GM08714 (cell line): ENCODE results near the gene MBD3L2.
"Not testable (repeated sequence)": the region's sequence is repeated elsewhere in the genome, so short reads cannot be mapped to it uniquely, and the experiment has no call there.

Experiments
- H3K4me3 ChIP-seq: fragments of 200-500 bp; sonication (Bioruptor generic); 2 replicates; pipeline ENCODE4 v1.5.1; 2014; ENCODE audit warnings: mild to moderate bottlenecking, low read length, inconsistent platforms
- ZNF274 ChIP-seq: IDR thresholded peaks from 2 replicates; pipeline ENCODE4 v1.6.1; 2012; ENCODE audit warnings: mild to moderate bottlenecking, low read depth, low read length

The MBD3L2 gene

DNA sequence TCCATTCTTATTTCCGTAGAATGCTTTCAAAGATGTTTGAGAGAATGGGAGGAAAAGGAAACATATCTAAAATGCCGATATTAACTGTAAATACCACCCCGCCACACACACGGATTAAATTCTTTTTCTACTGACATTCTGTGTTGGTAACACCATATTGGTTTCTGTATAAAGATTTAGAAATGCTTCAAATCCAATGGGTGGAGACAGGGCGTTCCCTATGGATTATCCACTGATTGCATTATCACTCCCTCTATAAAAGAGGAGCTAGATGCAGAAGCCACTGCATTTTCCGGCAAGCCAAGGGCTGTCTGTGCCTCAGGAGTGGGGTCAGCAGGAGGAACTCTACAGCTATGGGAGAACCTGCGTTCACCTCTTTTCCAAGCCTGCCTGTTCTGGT lies at the start of gene MBD3L2:
Gene MBD3L2, plus strand, starts transcription at position 301 of the 400 bp plus-strand sequence. Its CDS starts 53 bp downstream, at position 354.
- not testable (repeated sequence) for H3K4me3 ChIP-seq

DNA sequence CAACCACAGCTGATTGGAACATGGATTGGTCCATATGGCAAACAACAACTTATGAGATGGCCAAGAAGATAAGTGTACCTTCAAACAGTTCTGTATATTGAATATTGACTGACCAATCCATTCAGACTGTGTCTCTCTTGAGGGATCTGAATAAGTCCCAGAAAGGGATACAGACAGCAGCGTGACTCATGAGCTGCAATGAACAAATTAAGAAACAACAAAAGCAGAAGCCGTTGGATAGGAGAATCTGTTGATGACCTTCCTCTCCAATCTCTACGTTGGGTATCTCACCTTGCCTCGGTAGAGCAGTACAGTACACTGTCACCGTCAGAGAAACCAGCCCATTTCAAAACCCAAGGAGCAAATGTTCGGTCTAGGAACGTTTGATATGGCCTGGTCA lies 49.2 kb upstream of the MBD3L2 start:
- no peak overlapping the region for H3K4me3 ChIP-seq
- no peak for TF ChIP-seq ZNF274

DNA sequence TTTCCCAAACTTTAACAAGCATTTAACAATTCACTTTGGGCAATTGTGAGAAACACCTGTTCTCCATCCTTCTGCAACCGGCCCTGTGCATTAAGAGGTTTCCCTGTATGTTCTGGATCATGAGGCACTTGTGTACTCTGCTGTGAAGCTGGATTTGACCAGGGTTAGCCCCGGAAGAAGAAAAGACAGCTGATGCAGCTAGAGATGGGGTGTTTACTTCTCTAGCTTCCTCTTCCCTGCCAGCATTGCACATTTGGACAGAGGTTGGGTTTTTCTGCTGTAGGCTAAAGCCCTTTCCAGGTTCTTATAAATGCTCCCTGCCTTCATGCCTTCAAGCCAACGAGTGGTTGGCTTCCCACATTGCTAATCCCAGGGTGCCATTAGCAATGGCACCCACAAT lies 48.8 kb upstream of the MBD3L2 start:
- no peak overlapping the region for H3K4me3 ChIP-seq
- TF ChIP-seq ZNF274: no peak

- TF ChIP-seq ZNF274: no peak
- H3K4me3 ChIP-seq: no peak overlapping the region
Measured at GRCh38 chr19:7000816-7001215, 48.3 kb upstream of the MBD3L2 start.

DNA sequence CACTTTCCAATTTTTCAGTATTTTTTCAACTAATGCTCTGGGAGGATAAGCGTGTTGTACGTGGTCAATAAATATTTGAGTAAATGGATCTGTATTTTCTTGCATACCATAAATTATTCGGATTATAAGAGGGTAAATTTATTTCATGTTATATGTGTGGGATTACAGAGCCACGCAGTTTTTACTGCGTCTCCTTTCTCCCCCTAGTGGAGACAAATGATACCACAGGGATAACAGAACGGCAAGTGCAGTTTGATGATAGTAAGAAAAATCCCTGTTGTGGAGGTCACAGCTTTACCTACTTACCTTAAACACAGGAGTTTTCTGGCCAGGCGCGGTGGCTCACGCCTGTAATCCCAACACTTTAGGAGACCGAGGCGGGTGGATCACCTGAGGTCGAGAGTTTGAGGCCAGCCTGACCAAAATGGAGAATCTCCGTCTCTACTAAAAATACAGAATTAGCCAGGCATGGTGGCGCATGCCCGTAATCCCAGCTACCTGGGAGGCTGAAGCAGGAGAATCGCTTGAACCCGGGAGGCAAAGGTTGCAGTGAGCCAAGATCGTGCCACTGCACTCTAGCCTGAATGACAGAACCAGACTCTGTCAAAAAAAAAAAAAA lies 44.7 kb upstream of the MBD3L2 start:
- TF ChIP-seq ZNF274: no peak
- no peak overlapping the region for H3K4me3 ChIP-seq

- H3K4me3 ChIP-seq: no peak overlapping the region
- TF ChIP-seq ZNF274: no peak
Measured at GRCh38 chr19:7006135-7006704, 42.9 kb upstream of the MBD3L2 start.

DNA sequence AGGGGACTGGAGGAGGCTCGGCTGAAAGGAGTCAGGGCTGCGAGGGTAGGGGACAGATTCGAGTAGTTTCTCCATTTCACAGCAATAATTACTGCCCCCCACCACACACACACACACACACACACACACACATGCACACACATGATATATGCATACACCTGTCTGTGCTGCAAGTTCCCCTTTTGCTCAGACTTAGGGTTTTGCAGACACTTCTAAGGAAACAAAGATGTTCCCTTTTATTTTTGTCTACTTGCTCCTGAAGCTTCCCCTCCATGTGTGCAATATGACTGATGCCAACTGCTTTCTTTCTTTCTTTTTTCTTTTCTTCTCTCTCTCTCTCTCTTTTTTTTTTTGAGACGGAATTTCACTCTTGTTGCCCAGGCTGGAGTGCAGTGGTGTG lies 41.3 kb upstream of the MBD3L2 start:
- H3K4me3 ChIP-seq: no peak overlapping the region
- TF ChIP-seq ZNF274: no peak

DNA sequence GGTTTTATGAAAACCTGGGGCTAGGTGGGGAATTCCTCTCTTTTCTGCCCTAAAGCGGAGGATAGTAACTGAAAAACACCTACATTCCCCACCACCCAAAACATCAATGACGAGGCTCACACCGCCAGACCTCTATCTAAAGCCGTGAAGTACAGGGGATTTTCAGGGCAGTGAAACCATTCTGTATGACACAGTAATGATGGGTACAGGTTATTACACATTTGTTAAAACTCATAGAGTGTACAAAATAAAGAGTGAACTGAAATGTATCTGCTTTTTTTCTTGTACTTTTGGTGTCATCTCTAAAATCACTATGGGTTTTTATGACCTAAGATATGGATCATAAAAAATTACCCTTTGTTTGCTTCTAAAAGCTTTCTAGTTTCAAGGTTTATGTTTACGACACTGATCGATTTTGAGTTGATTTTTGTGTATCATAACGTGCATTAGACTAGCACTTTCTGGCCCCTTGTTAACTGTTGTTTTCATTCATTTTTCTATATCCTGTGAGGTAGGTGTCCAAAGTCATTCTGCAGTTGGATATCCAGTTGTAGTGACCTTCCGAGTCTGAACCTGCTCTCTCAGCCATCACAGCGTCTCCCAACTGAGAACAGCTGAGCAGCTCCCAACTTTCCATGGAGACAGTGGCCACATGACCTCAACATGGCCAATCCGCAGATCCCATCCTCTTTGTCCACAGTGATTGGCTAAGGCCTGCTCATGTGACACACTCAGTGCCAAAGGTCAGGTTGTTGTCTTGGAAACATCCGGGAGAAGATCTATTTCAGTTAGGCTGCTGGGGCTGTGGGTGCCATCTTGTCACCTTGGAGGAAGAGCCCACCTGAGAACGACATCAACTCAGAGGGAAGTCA lies 38.2 kb upstream of the MBD3L2 start:
- TF ChIP-seq ZNF274: no peak
- no peak overlapping the region for H3K4me3 ChIP-seq

- no peak for TF ChIP-seq ZNF274
- no peak overlapping the region for H3K4me3 ChIP-seq
Measured at GRCh38 chr19:7013678-7014077, 35.4 kb upstream of the MBD3L2 start.

- no peak for TF ChIP-seq ZNF274
- no peak overlapping the region for H3K4me3 ChIP-seq
Measured at GRCh38 chr19:7018828-7019227, 30.3 kb upstream of the MBD3L2 start.

- not testable (repeated sequence) for H3K4me3 ChIP-seq
Measured at GRCh38 chr19:7021331-7021730, 27.8 kb upstream of the MBD3L2 start, which contains the start of gene MBD3L2B. Gene MBD3L2B, minus strand, starts transcription at chr19:7021431. Its CDS starts 34 bp downstream, at chr19:7021397.

DNA sequence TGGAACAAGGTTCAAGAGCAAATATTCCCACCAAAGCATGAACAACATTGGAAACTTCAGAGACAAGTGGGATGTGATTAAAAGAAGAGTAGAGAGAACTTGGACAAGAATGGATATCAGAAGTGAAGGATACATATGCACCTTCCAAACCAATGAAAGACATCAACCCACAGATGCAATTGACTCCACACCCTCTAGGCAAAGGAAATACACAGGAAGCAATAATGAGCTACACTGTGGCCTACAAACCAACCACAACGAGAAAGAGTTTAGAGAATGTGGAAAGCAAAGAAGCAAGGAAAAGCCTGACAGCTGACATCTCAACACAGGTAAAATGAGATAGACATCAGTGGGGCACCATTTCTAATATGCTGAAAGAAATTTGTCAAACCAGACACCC lies 20.3 kb upstream of the MBD3L2 start:
- H3K4me3 ChIP-seq: not testable (repeated sequence)

DNA sequence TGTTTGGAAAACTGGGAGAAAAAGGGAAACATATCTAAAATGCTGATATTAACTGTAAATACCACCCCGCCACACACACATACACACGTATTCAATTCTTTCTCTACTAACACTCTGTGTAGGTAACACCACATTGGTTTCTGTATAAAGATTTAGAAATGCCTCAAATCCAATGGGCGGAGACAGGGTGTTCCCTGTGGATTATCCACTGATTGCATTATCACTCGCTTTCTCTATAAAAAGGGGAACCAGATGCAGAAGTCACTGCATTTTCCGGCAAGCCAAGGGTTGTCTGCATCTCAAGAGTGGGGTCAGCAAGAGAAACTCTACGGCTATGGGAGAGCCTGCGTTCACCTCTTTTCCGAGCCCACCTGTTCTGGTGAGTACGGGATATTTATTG lies 18.8 kb upstream of the MBD3L2 start, which contains the start of gene MBD3L5:
Gene MBD3L5, plus strand, starts transcription at position 301 of the 400 bp plus-strand sequence. Its CDS starts 34 bp downstream, at position 335.
- H3K4me3 ChIP-seq: not testable (repeated sequence)

DNA sequence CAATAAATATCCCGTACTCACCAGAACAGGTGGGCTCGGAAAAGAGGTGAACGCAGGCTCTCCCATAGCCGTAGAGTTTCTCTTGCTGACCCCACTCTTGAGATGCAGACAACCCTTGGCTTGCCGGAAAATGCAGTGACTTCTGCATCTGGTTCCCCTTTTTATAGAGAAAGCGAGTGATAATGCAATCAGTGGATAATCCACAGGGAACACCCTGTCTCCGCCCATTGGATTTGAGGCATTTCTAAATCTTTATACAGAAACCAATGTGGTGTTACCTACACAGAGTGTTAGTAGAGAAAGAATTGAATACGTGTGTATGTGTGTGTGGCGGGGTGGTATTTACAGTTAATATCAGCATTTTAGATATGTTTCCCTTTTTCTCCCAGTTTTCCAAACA lies 9.0 kb upstream of the MBD3L2 start, which contains the start of gene MBD3L4:
Gene MBD3L4, minus strand, starts transcription at position 101 of the 400 bp plus-strand sequence. Its CDS starts 35 bp downstream, at position 66.
- H3K4me3 ChIP-seq: not testable (repeated sequence)

GRCh38 chr19:7041563-7041962 lies 7.6 kb upstream of the MBD3L2 start:
- not testable (repeated sequence) for H3K4me3 ChIP-seq

- H3K4me3 ChIP-seq: not testable (repeated sequence)
Measured at GRCh38 chr19:7051421-7051820, 2.3 kb downstream of the MBD3L2 start.

- H3K4me3 ChIP-seq: not testable (repeated sequence)
Measured at GRCh38 chr19:7052896-7053295, 3.8 kb downstream of the MBD3L2 start.

DNA sequence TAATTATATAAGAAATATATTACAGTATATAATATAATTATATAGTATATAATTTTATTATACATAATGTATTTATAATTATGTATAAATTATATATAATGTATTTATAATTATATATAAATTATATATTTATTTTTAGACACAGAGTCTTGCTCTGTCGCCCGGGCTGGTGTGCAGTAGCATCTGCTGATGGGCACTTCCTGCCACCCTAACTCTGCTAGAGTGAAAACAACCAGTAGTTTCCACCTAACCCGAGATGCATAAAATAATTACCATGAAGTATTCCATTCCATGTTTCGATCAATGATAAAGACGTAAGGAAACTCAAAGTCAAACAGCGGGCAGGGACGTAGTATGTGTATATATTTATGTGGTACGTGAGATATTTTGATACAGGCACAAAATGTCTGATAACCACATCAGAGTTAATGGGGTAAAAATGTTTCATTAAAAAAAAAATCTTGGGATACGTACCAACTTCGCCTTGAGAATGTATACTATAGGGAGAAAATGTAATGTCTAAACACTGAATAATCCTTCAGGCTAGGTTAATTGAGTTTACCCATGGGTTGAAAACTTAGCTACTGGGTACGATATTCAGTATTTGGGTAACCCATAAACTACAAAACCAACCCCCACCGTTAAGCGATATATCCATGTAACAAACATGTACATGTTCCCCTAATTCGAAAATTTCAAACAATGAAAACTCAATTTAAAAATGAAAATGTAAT lies 5.7 kb downstream of the MBD3L2 start:
- H3K4me3 ChIP-seq: not testable (repeated sequence)

GRCh38 chr19:7055679-7056078 lies 6.6 kb downstream of the MBD3L2 start:
- not testable (repeated sequence) for H3K4me3 ChIP-seq

- not testable (repeated sequence) for H3K4me3 ChIP-seq
Measured at GRCh38 chr19:7056371-7056770, 7.2 kb downstream of the MBD3L2 start.
